ENCODE data around the gene CA5A.
"Not testable (repeated sequence)": the region's sequence is repeated elsewhere in the genome, so short reads cannot be mapped to it uniquely, and the experiment has no call there.

CA5A gene

DNA sequence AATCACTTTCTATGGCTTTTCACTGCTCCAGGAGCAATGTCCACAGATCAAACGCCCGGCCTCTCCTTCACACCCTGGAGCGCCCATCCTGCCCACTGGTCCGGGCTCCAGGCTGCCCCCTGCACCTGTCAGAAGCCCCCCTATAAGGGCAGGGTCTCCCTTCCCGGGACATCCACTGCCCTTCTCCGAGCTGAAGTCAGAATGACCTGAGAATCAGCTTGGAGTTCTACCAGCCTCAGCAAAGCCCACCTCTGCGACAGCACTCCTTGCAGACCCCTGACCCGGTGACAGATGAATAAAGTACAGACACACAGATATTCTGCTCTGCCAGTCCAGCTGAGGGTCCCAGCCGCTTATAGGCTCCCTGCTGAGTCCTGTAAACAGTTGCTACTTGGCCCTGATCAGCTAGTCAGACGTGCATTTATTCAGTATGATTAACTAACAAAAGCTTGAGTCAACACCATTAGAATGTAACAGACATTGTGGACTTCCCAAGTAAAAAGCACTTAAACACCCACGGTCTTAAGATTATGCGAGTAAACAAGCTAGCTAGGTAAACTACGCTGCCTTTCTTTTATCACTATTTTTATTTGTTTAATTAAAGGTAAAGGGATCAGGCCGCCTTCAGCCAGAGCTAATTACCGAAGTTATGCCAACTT lies 71.9 kb downstream of the CA5A start:
- DNase-seq, result no peak

DNA sequence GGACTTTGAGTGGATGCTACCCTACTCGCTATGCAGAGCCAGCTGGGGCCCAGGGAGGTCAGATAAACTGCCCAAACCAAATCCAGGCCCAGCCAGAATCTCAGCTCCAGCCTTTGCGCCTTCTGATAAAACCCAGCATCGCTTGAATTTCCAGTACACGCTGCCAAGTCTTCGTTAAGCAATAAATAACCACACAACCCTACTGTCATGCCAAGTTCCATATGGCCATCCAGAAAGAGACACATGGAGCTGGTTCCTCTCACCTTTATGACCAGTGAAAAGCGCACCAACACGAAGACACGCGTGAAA lies 73.0 kb downstream of the CA5A start:
- DNase-seq, result not testable (repeated sequence)

DNA sequence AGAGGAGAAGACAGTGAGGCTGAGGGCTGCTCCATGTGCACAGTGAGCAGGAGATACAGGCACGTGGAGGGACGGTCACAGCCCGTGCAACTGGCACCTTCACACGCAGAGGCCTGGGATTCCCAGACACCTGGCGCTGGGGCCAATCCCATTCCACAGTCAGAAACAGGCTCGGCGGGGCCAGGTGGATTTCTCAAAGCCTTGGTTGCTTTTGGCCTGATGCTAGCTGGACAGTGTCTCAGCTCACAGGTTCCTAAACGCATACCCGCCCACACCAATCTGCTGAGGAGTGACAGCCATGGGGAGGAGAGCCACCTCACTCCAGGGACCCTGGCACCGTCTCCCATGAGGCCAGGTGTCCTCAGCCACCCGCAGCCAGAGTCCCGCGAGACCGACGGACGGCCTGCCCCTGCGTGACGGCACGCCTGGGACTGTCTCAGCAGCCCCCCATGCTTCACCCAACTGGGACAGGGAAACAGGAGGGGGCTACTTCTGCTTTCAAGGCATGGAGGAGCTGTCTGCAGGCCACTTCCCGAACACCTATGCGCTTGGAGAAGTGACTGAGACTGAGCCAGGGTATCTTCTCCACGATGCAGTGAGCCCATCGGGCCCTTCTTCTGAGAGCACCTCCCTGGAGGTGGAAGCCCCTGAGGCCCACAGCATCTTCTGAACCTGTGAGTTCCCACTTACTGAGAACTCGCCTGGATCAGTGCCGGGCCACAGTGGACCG lies 73.6 kb downstream of the CA5A start:
- DNase-seq, result peak; percentile 43 to 59

DNA sequence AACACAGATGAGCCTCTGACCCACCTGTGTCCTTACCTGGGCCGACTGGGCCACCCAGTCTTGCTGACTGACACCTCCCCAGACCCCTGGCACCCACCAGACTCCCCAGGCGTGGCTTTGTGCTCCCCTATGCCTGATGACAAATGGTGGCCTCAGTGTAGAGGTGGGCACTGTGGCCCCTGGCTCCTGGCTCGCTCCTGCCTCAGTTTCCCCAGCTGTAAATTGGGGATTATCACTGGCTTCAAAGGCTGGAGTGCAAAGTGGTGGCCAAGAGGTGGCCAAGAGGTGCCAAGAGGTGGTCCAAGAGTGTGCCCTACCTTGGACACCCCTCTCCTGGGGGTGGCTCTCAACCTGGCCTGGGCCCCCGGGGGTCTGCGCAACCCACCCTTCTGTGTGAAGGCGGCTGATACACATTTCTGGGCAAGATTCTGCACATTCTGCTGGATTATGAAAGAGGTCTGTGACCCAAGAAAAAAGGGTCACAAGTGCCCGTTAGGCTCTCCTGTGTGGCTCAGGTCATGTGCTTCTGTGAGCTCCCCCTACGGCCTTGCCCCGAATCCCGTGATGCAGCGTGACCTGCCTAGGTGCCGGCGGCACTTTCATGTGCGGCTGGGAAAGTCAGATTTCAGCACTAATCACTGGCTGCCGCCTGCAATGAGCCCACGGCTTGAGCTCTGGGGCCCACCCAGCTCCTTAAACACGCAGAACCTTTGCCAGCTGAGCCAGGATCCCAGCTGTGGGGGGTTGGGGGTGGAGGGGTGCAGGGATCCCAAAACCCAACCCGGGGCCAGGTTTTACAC lies 74.8 kb downstream of the CA5A start:
- peak in 1 of 2 experiments; percentile 19 for DNase-seq

DNA sequence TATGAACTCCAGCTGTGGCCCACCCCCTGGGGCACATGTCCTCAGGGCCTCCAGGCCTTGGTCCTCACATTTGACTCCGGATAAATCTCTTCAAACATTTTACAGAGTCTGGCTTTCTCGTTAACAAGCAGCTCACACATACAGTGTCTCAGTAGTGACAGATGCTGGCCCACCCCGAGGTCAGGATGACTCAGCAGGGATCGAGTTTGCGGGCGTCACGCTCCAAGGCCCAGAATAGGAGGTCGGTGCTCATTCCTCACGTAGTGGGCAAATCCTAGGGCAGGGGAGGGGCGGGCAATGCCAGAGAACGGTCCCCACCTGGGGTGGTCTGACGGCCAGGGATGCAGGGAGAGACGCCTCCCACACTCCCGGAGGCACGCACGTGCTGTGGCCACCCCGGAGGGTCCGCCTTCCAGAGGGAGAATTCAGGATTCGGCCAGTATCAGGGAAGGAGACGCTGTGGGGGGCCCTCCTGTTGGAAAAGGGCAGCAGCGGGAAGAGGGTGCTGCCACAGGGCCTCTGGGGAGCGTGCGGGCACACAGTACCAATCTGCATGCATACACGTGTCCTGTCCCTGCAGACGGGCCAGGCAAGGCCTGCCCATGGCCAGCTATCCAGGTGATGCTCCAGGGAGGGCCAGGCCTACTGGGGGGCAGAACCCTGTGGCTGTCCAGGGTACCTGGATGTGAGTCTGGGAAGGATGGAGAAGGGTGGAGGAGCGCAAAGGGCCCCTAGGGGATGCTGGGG lies 75.6 kb downstream of the CA5A start:
- DNase-seq, result peak in 1 of 2 experiments; percentile 31

- DNase-seq, result not testable (repeated sequence)
Observed at GRCh38 chr16:87858151-87858993, 78.0 kb downstream of the CA5A start.

DNA sequence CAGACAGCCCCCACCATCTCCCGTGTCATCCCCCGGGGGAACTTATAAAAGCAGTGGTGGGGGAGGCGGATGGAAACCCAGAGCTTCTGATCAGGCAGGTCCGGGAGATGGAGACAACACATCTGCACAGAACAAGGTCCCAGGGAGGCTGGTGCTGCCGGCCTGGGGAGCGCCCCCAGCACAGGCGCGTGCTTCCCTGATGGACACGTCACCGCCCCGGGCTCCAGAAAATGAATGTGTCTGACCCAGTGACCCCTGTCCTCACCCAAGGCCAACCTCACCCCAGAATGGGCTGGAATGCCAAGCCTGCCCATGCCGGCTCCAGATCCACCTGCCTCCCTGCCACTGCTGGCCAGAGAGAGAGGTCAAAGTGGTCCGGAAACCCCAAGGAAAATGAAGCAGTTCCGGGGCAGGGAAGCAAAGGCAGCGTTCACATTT lies 79.5 kb downstream of the CA5A start:
- DNase-seq, result no peak

- DNase-seq, result peak; percentile 60 to 79
Observed at GRCh38 chr16:87855852-87856715, 80.2 kb downstream of the CA5A start.

GRCh38 chr16:87854907-87855683 lies 81.2 kb downstream of the CA5A start:
- DNase-seq, result peak in 1 of 2 experiments; percentile 60

DNA sequence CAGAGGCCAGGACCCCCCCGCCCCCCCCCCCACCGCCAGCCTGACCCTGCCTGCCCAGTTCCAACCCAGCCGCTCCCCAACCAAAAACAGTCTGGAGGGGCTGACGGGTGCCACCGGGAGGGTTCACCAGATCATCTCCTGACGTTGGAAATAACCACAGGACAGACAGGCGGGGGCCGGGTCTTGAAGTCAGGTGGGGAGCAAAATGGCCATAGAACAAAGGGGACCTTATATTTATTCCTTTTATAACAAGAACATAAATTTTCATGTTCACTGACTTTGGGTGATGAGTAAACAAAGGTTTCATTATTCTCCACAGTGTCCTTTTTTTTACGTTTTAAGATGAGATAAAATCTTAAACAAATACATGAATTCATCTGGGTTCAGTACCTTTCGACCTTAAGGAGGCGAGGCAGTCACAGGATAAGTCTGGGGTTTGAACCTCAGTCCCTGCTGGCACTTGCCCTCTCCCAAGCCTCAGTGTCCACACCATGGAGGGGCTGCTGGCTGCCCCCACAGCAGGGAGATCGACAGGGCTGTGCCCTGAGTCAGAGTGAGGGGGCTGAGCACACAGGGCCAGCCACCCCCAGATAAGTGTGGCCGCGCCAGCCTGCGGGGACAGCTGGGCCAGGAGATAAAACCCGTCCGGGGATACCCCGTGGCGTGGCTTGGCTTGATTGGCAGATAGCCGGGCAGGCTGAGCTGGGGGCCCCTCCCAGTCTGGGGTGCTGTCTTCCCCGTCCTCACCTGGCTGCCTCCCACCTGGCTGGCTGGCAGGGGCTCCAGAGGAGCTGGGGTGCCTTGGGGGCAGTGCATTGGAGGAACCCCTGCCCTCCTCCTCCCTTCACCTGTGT lies 82.0 kb downstream of the CA5A start:
- peak; percentile 83 for DNase-seq

DNA sequence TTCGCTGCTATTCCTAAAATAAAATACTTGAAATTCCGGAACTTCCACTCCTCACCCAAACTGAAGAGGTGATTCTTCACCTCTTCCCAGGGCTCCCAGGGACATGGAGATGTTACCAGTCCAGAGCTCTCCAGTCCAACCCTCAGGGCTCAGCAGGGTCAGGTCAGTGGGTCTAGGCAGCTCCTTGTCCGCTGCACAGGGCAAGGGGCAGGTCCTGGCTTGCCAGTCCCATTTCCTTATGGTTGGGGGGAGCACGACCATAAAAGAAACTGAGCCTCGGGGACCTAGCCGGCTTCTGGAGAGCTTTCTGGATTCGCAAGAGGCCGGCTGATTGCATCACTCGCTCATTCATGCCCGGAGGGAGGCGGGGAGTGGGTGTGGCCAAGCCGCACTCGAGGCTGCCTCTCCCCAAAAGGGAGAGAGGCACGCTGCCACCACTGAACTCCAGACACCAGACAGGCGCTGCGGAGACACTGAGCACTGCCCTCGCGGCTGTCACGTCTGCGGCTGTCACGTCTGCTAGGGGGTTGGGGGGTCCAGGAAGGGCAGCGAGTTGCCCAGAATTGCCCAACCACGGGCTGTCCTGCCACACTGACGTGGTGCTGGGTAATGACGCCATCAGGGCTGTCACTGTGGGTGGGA lies 82.8 kb downstream of the CA5A start:
- DNase-seq, result peak; percentile 67 to 86

DNA sequence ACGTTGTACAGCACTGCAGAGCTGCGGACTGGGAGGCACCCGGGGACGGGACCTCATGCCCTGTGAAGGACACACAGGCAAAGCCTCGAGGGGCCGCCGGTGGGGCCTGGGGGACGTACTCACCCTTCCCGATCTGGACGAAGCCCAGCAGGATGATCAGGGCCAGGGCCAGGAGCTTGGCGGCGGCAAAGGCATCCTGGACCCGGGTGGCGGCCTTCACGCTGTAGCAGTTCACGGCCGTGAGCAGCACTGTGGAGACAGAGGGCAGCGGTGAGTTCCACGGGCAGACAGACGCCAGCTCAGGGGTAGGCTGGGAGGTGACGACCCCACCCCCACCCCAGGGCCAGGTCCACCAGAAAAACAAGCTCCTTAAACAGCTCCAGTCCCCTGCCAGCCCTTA lies 84.7 kb downstream of the CA5A start:
- DNase-seq, result peak in 1 of 2 experiments; percentile 46

DNA sequence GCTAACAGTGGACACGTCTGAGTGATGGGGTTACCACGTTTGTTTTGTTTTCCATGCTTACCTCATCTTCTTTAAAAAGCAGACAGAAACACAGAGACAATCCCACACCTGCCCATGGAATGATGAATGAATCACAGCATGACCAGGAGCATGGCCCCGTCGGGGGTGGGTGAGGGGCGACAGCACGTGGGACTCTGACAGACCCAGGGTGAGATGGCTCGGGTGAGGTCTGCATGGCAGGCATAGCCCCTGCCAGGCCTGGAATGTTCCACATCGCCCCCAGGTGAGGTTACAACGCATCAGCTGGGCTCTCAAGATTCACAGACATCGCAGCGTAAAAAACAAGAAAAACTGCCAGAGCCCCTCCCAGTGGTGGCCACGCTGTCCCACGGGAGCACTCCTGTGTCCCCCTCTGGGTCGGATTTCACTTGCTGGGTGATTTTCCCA lies 85.2 kb downstream of the CA5A start:
- DNase-seq, result peak in 1 of 2 experiments; percentile 46

GRCh38 chr16:87850009-87851006 lies 86.0 kb downstream of the CA5A start:
- peak; percentile 55 to 77 for DNase-seq

DNA sequence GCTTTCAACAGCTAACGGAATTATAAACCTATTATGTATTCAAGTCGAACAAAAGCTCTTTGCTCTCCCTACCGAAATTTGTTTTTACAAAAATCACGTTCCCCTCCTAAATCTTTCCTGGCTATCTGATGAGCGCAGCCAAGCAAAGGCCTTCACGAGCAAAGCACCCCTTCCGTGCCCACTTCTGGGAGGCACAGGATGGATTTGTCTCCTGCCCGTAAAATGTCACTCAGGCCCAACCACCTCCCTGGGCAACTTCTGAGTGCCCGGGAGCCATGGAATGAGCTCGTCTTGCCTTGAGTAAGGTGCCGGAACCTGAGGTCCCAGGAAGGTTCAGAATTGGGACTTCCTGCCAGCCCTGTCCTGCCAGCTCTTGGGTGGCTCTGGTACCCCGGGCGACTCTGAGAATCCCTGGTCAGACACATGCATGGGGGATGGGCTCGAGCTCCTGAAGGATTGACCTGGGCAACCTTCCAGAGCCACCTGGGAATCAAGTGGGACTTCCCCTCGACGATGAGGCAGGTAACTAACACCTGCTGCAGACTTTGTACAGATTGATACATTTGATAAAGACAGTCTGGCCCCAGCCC lies 86.8 kb downstream of the CA5A start:
- no peak for DNase-seq

DNA sequence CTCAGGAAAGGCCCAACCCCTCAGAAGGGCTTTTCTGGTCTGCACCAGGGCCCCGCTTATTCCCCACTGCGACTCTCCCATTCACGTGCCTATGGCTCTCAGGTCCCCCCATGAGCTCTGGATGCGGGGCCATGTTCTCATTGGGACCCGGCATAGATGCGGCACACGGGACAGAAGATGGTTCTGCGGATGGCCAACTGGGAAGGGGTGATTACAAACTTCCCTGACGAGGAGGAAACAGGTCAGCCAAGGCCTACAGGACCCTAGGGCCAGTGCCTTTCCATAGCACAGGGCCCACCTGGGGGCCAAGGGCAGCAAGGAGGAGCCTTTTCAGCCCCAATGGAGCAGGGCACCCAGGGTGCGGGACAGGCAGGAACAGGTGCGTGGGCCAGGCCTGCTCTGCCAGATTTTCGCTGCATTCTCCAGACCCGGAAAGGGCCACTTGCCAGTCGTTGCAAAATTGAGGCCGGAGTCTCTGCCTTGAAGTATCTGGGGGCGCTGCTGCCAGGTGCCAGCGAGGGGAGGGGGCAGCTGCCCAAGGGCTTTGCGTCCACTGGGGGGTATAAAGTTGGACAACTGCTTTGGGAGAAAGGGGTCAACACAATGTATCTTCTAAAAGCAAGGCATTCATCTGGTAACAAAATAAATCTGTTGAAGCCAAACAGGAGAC lies 87.5 kb downstream of the CA5A start:
- DNase-seq, result no peak
